ENCODE results near the gene TSEN54.

The TSEN54 gene

DNA sequence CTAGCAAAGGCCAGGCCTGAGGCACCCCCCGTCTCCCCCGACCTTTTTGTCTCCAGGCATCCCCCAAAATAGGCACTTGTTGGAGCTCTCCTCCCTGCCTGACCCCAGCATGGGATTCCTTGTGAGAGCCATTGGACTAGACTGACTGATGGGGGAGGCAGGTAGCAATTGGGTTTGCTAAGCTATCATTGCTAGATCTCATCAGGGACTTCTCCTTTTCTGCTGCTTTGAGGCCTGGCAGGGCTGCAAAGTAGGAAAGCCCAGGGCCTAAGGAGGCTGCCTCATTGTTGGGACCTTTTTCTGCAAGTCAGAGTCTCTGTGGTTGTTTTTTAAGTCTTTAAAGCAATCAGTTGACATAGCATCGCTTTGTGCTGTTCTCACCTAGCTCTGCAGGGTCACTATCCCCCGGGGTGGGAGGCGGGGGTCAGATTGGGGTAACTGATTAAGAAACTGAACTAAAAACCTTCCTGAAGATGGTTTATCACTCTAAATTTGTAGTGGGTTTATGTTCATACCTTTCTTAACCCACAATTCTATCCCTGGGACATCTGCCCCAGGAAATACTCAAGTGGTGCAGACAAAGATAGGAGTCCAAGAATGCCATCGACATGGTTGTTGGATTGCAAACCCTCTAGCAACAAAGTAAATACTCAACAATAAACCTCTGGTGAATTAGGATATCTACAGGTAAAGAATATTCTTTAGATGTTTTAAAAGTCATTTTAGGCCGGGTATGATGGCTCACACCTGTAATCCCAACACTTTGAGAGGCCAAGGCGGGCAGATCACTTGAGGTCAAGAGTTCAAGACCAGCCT, 37.2 kb downstream of the TSEN54 start:
- no peak for DNase-seq (ENCODE audit: low read depth, low spot score)
- H3K4me3 ChIP-seq (ENCODE audit: low read depth, low read length) = no peak overlapping the region
- CTCF ChIA-PET = interaction anchor here (0.6 to 1.5 kb wide), 8 partner anchors 9 to 256 kb away, joined by 3 to 5 read pairs (median 3); partner anchors contain the start of gene TSEN54
- TF ChIP-seq CTCF (IDR thresholded peaks at IDR 0.05; ENCODE audit: insufficient read depth, low read length, missing control alignments) = no peak
- POLR2A ChIA-PET = interaction anchor here (1.3 kb wide), 1 partner anchor 19 kb away, joined by 3 read pairs; no protein-coding TSS in a partner anchor

- CTCF ChIA-PET = no interaction called here
- no peak for DNase-seq (ENCODE audit: low read depth, low spot score)
- TF ChIP-seq CTCF (IDR thresholded peaks at IDR 0.05; ENCODE audit: insufficient read depth, low read length, missing control alignments) = no peak
- POLR2A ChIA-PET = no interaction called here
- no peak overlapping the region for H3K4me3 ChIP-seq (ENCODE audit: low read depth, low read length)
Measured at GRCh38 chr17:75555679-75556153, 39.4 kb downstream of the TSEN54 start.

- no peak for TF ChIP-seq CTCF (IDR thresholded peaks at IDR 0.05; ENCODE audit: insufficient read depth, low read length, missing control alignments)
- ChIA-PET CTCF (no interaction called here), POLR2A (no interaction called here)
- no peak for DNase-seq (ENCODE audit: low read depth, low spot score)
- no peak overlapping the region for H3K4me3 ChIP-seq (ENCODE audit: low read depth, low read length)
Measured at GRCh38 chr17:75557075-75557851, 40.9 kb downstream of the TSEN54 start.

- DNase-seq (ENCODE audit: low read depth, low spot score) = no peak
- CTCF ChIA-PET = no interaction called here
- TF ChIP-seq CTCF (IDR thresholded peaks at IDR 0.05; ENCODE audit: insufficient read depth, low read length, missing control alignments) = no peak
- POLR2A ChIA-PET = no interaction called here
- no peak overlapping the region for H3K4me3 ChIP-seq (ENCODE audit: low read depth, low read length)
Measured at GRCh38 chr17:75557852-75558665, 41.7 kb downstream of the TSEN54 start.

DNA sequence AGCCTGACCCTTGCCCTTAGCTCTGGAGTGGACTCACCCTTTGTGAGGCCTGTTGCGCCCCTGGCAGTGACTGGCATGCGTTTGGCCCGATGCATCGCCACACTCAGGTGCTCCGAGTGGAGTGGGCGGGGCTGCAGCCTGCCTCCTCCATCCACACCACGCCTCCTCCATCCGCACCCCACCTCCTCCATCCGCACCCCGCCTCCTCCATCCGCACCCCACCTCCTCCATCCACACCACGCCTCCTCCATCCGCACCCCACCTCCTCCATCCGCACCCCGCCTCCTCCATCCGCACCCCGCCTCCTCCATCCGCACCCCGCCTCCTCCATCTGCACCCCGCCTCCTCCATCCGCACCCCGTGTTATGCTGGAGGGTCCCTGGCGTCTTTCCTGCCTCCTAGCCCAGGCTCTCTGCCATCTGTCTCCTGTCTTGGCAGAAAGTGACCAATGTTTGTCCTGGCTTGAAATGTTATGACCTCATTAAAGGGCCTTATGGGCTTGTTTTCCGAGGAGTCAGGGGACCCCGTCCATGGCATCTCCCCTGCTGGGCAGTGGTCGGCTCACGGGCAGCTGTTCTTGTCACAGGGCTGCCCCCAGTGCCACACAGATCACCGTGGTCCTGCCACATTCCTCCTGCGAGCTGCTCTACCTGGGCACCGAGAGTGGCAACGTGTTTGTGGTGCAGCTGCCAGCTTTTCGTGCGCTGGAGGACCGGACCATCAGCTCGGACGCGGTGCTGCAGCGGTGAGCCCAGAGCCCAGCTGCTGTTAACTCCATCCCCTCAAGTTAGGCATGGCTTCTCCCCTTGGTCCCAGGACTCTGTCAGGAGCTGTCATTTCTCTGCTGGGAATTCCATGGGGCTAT, 42.6 kb downstream of the TSEN54 start:
- no peak for TF ChIP-seq CTCF (IDR thresholded peaks at IDR 0.05; ENCODE audit: insufficient read depth, low read length, missing control alignments)
- ChIA-PET CTCF (interaction anchor here (1.3 to 1.8 kb wide), 2 partner anchors 74 to 133 kb away, joined by 3 to 9 read pairs; partner anchors contain the start of gene SMIM5), POLR2A (no interaction called here)
- no peak for DNase-seq (ENCODE audit: low read depth, low spot score)
- H3K4me3 ChIP-seq (ENCODE audit: low read depth, low read length) = no peak overlapping the region
